IMR-90 (cell line): ENCODE results near the gene DIP2C. TPM values are rescaled to one million over a fixed set of nuclear protein-coding genes. Genes with fewer than 3 reads are reported as not detected.

Source experiments
- ATAC-seq: fragments of 200-7000 bp; cut with Tn5 transposase; 2 replicates; pipeline ENCODE4 v1.9.1; 2020; ENCODE audit warnings: low read depth, mild to moderate bottlenecking, moderate library complexity
- BruUV-seq: library from RNA; stranded (reverse); fragments of 400-500 nt; replicated peaks from 2 replicates; lab custom pipeline; 2021; lab: Mats Ljungman, UMichigan
- CTCF ChIA-PET: fragments of 300-600 bp; formaldehyde crosslinking; extraction: SDS; loops from one replicate; lab custom pipeline; 2021; ENCODE audit warnings: antibody characterized with exemption; lab: Yijun Ruan, JAX
- POLR2A ChIA-PET: fragments of 300-600 bp; sonication (Branson Sonifier 250); formaldehyde crosslinking; loops from one replicate; lab custom pipeline; 2022; ENCODE audit warnings: antibody characterized with exemption; ENCODE audit not compliant: unreplicated experiment; lab: Charles Lee
- DNase-seq: peaks from one replicate; pipeline ENCODE4 v3.0.0; 2013
- H2AFZ ChIP-seq: replicated peaks from 2 replicates; pipeline ENCODE3; 2013; ENCODE audit warnings: low read length, mild to moderate bottlenecking; ENCODE audit not compliant: poor library complexity
- H2AK5ac ChIP-seq: 2 replicates; pipeline ENCODE4 v1.6.1; 2013; ENCODE audit warnings: low read depth, low read length, inconsistent platforms
- H2AK9ac ChIP-seq: replicated peaks from 2 replicates; pipeline ENCODE3; 2013; ENCODE audit warnings: mild to moderate bottlenecking, low read depth, low read length, moderate library complexity; ENCODE audit not compliant: poor library complexity
- H2BK120ac ChIP-seq: 2 replicates; pipeline ENCODE4 v1.6.1; 2013; ENCODE audit warnings: low read depth, low read length, inconsistent platforms
- H2BK15ac ChIP-seq: 3 replicates; pipeline ENCODE4 v1.6.1; 2013; ENCODE audit warnings: low read depth, low read length, inconsistent platforms
- H2BK20ac ChIP-seq: 2 replicates; pipeline ENCODE4 v1.6.1; 2013; ENCODE audit warnings: low read depth, mild to moderate bottlenecking, inconsistent platforms, low read length, moderate library complexity
- H2BK5ac ChIP-seq: 2 replicates; pipeline ENCODE4 v1.6.1; 2013; ENCODE audit warnings: mild to moderate bottlenecking, low read depth, low read length, inconsistent platforms; ENCODE audit not compliant: poor library complexity, severe bottlenecking
- H3K14ac ChIP-seq: replicated peaks from 2 replicates; pipeline ENCODE4 v1.6.1; 2013; ENCODE audit warnings: low read depth, low read length, inconsistent platforms
- H3K18ac ChIP-seq: 2 replicates; pipeline ENCODE4 v1.6.1; 2013; ENCODE audit warnings: low read depth, low read length, control low read depth
- H3K23ac ChIP-seq: 2 replicates; pipeline ENCODE4 v1.6.1; 2013; ENCODE audit warnings: low read depth, low read length, inconsistent platforms
- H3K27ac ChIP-seq: 2 replicates; pipeline ENCODE4 v1.5.1; 2013; ENCODE audit warnings: mild to moderate bottlenecking, control low read depth, low read length; ENCODE audit not compliant: insufficient read depth
- H3K27me3 ChIP-seq: 2 replicates; pipeline ENCODE4 v1.6.1; 2013; ENCODE audit warnings: low read length; ENCODE audit not compliant: control insufficient read depth, insufficient read depth
- H3K36me3 ChIP-seq: 2 replicates; pipeline ENCODE4 v1.6.1; 2013; ENCODE audit warnings: low read length, mixed read lengths; ENCODE audit not compliant: control insufficient read depth, insufficient read depth
- H3K4ac ChIP-seq: 2 replicates; pipeline ENCODE4 v1.6.1; 2013; ENCODE audit warnings: low read depth, low read length, inconsistent platforms
- H3K4me1 ChIP-seq: 2 replicates; pipeline ENCODE4 v1.6.1; 2013; ENCODE audit warnings: low read length, mixed read lengths; ENCODE audit not compliant: control insufficient read depth, insufficient read depth
- H3K4me2 ChIP-seq: 2 replicates; pipeline ENCODE4 v1.6.1; 2013; ENCODE audit warnings: low read depth, mild to moderate bottlenecking, control low read depth, low read length, moderate library complexity
- H3K4me3 ChIP-seq: 2 replicates; pipeline ENCODE4 v1.5.1; 2013; ENCODE audit warnings: low read depth, mild to moderate bottlenecking, control low read depth, low read length, moderate library complexity; ENCODE audit not compliant: insufficient read depth
- H3K56ac ChIP-seq: 2 replicates; pipeline ENCODE4 v1.6.1; 2013; ENCODE audit warnings: low read length, inconsistent platforms; ENCODE audit not compliant: insufficient read depth; ENCODE audit errors: extremely low read depth
- H3K79me1 ChIP-seq, 2 experiments: 2 replicates each; pipeline ENCODE4 v1.6.1; 2013; ENCODE audit warnings: low read length in 2 of 2, inconsistent platforms in 1 of 2, low read depth in 1 of 2
- H3K9ac ChIP-seq: 2 replicates; pipeline ENCODE4 v1.6.1; 2013; ENCODE audit warnings: low read depth, low read length, control low read depth
- H3K9me1 ChIP-seq: 2 replicates; pipeline ENCODE4 v1.6.1; 2013; ENCODE audit warnings: low read length, inconsistent platforms; ENCODE audit not compliant: insufficient read depth
- H3K9me3 ChIP-seq: 2 replicates; pipeline ENCODE4 v1.6.1; 2013; ENCODE audit warnings: low read length; ENCODE audit not compliant: control insufficient read depth, insufficient read depth
- H4K20me1 ChIP-seq: 2 replicates; pipeline ENCODE4 v1.6.1; 2013; ENCODE audit warnings: low read length, inconsistent platforms; ENCODE audit not compliant: insufficient read depth
- H4K5ac ChIP-seq: 2 replicates; pipeline ENCODE4 v1.6.1; 2013; ENCODE audit warnings: mild to moderate bottlenecking, low read depth, low read length, control low read depth
- H4K8ac ChIP-seq, 2 experiments: 2 replicates each; pipeline ENCODE4 v1.6.1; 2013; ENCODE audit warnings: low read depth in 2 of 2, low read length in 2 of 2, control low read depth in 1 of 2, inconsistent platforms in 1 of 2
- H4K91ac ChIP-seq: 2 replicates; pipeline ENCODE4 v1.6.1; 2013; ENCODE audit warnings: low read depth, low read length, inconsistent platforms; ENCODE audit not compliant: insufficient read depth
- BHLHE40 ChIP-seq: fragments of 150-350 bp; IDR thresholded peaks from 2 replicates; pipeline ENCODE4 v1.6.1; 2016; ENCODE audit warnings: mild to moderate bottlenecking, low read depth, low read length
- CEBPB ChIP-seq: IDR thresholded peaks from 2 replicates; pipeline ENCODE4 v1.6.1; 2012; ENCODE audit warnings: low read depth, low read length, improper control_type of control experiment
- CHD1 ChIP-seq: IDR thresholded peaks from 2 replicates; pipeline ENCODE4 v1.6.1; 2012; ENCODE audit warnings: low read depth, low read length, improper control_type of control experiment
- FOS ChIP-seq: fragments of 150-350 bp; IDR thresholded peaks from 2 replicates; pipeline ENCODE4 v1.6.1; 2016; ENCODE audit warnings: low read depth, low read length
- MAFK ChIP-seq: IDR thresholded peaks from 2 replicates; pipeline ENCODE4 v1.6.1; 2012; ENCODE audit warnings: low read depth, low read length, improper control_type of control experiment
- MAZ ChIP-seq: IDR thresholded peaks from 2 replicates; pipeline ENCODE4 v1.6.1; 2012; ENCODE audit warnings: low read depth, mild to moderate bottlenecking, low read length, improper control_type of control experiment, moderate library complexity, borderline replicate concordance
- MXI1 ChIP-seq: IDR thresholded peaks from 2 replicates; pipeline ENCODE4 v1.6.1; 2012; ENCODE audit warnings: low read depth, mild to moderate bottlenecking, low read length, moderate library complexity, borderline replicate concordance
- POLR2A ChIP-seq: IDR thresholded peaks from 2 replicates; pipeline ENCODE4 v1.6.1; 2012; ENCODE audit warnings: mild to moderate bottlenecking, low read depth, low read length
- RAD21 ChIP-seq: IDR thresholded peaks from 2 replicates; pipeline ENCODE4 v1.6.1; 2012; ENCODE audit warnings: low read length, improper control_type of control experiment
- RCOR1 ChIP-seq: IDR thresholded peaks from 2 replicates; pipeline ENCODE4 v1.6.1; 2012; ENCODE audit warnings: mild to moderate bottlenecking, low read length, improper control_type of control experiment; ENCODE audit not compliant: insufficient replicate concordance
- RFX5 ChIP-seq: IDR thresholded peaks from 2 replicates; pipeline ENCODE4 v1.8.0; 2012; ENCODE audit warnings: low read depth, mild to moderate bottlenecking, low read length, moderate library complexity
- SMC3 ChIP-seq: fragments of 150-350 bp; IDR thresholded peaks from 2 replicates; pipeline ENCODE4 v1.6.1; 2016; ENCODE audit warnings: low read depth, mild to moderate bottlenecking, antibody characterized with exemption, low read length, moderate library complexity
- USF2 ChIP-seq: fragments of 150-350 bp; IDR thresholded peaks from 2 replicates; pipeline ENCODE4 v1.6.1; 2017; ENCODE audit warnings: mild to moderate bottlenecking, antibody characterized with exemption, low read length, low read depth
- WGBS, 2 experiments: methylation state at CpG; one replicate each; pipeline versions ENCODE4 v1.1.5 to v1.1.7; 2013; ENCODE audit warnings: missing lambda C conversion rate in 2 of 2; ENCODE audit not compliant: insufficient read length in 1 of 2; ENCODE audit errors: extremely low coverage in 2 of 2; 5-methylcytosine and 5-hydroxymethylcytosine counted together
- dilution Hi-C: fragments of 300-500 bp; cut with HindIII; formaldehyde crosslinking; loops from one replicate; pipeline ENCODE4 v1.14.3; 2018; ENCODE audit warnings: low sequenced_read_pairs; ENCODE audit not compliant: unreplicated experiment
- in situ Hi-C: fragments of 300-500 bp; cut with MboI; formaldehyde crosslinking; loops from 3 replicates; pipeline ENCODE4 v1.14.3; 2019; ENCODE audit warnings: low sequenced_read_pairs, inconsistent platforms, mixed read lengths
- intact Hi-C: fragments of 100-400 bp; cut with micrococcal nuclease; formaldehyde crosslinking; loops from 2 replicates; pipeline ENCODE4 v1.10.0; 2022
- polyA plus RNA-seq, 3 experiments: library from polyadenylated mRNA; depleted of rRNA; stranded (reverse); fragments of >200 nt; gene quantifications; 2 replicates each; pipeline ENCODE4 v1.2.3, GENCODE V29; 2012; ENCODE audit warnings: low replicate concordance in 1 of 3
- total RNA-seq: library from RNA; depleted of rRNA; stranded (reverse); fragments of >200 nt; gene quantifications from 2 replicates; pipeline ENCODE4 v1.2.3, GENCODE V29; 2012
- TF ChIP-seq, protein P1 (sequence below): conservative IDR thresholded peaks from 2 replicates; pipeline ENCODE4 v1.5.1; 2012; ENCODE audit warnings: mild to moderate bottlenecking, low read depth, low read length, improper control_type of control experiment

DIP2C gene
- total and polyA plus RNA-seq, 2 of the 4 experiments (the other 2 are of a cell fraction) = 8.6 to 17.3 TPM

DNA sequence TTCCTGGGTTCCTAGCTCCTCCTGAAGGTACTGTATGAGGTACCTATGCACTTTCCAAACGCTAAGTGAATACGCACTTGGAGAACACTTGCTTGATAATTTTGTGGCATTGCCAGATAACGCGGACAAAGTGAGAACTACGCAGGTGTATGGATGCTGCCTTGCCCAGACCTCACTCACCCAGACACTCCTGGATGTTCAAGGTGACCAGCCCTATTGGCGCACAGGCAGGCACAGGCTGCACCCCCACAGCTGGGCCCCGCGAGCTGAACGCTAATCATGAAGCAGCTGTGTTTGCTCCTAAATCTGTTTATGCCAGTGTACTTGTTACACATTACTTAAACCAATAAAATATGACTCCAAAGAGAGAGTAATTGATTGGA lies 27.3 kb downstream of the DIP2C start:
- WGBS, 2 experiments = 100% methylated on average over 2 of the region's 9 CpGs; no CpG with 5 or more reads in 1 of the 2 experiments
- H4K91ac ChIP-seq = no peak overlapping the region
- no peak overlapping the region for H2AK9ac ChIP-seq
- in situ Hi-C loops (no loop called here), intact Hi-C loops (no loop called here), dilution Hi-C loops (no loop called here)
- no peak overlapping the region for H3K14ac ChIP-seq
- H3K36me3 ChIP-seq = no peaks in the 10 kb centered on the region
- H3K27ac ChIP-seq = no peak overlapping the region
- no peak overlapping the region for H2BK20ac ChIP-seq
- H3K4me3 ChIP-seq = no peak overlapping the region
- H4K5ac ChIP-seq = no peak overlapping the region
- no peak overlapping the region for H2BK5ac ChIP-seq
- H3K18ac ChIP-seq = no peak overlapping the region
- H3K27me3 ChIP-seq = no peaks in the 10 kb centered on the region
- no peak overlapping the region for H3K56ac ChIP-seq
- peaks cover 77% of the 10 kb centered on the region for H4K20me1 ChIP-seq
- H4K8ac ChIP-seq = no peak overlapping the region
- no peak overlapping the region for H3K4me2 ChIP-seq
- H3K9me1 ChIP-seq = peaks cover 22% of the 10 kb centered on the region
- no peak for TF ChIP-seq POLR2A
- TF ChIP-seq MAFK = no peak
- TF ChIP-seq CHD1 = no peak
- no peak for TF ChIP-seq MXI1
- no peak for TF ChIP-seq FOS
- no peak for TF ChIP-seq RAD21
- no peak for TF ChIP-seq RFX5
- TF ChIP-seq, protein P1, sequence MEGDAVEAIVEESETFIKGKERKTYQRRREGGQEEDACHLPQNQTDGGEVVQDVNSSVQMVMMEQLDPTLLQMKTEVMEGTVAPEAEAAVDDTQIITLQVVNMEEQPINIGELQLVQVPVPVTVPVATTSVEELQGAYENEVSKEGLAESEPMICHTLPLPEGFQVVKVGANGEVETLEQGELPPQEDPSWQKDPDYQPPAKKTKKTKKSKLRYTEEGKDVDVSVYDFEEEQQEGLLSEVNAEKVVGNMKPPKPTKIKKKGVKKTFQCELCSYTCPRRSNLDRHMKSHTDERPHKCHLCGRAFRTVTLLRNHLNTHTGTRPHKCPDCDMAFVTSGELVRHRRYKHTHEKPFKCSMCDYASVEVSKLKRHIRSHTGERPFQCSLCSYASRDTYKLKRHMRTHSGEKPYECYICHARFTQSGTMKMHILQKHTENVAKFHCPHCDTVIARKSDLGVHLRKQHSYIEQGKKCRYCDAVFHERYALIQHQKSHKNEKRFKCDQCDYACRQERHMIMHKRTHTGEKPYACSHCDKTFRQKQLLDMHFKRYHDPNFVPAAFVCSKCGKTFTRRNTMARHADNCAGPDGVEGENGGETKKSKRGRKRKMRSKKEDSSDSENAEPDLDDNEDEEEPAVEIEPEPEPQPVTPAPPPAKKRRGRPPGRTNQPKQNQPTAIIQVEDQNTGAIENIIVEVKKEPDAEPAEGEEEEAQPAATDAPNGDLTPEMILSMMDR = no peak
- TF ChIP-seq BHLHE40 = no peak
- TF ChIP-seq CEBPB = no peak
- no peak for TF ChIP-seq USF2
- TF ChIP-seq SMC3 = no peak
- no peak for TF ChIP-seq RCOR1
- no peak for TF ChIP-seq MAZ
- no peak overlapping the region for H2BK120ac ChIP-seq
- ChIA-PET CTCF (interaction anchor here (1.0 kb wide), 1 partner anchor 164 kb away, joined by 3 read pairs; no protein-coding TSS in a partner anchor), POLR2A (no interaction called here)
- ATAC-seq (no peak), DNase-seq (no peak)
- H2AFZ ChIP-seq = no peak overlapping the region
- H3K4ac ChIP-seq = no peak overlapping the region
- no peak overlapping the region for H3K9ac ChIP-seq
- no peaks in the 10 kb centered on the region for H3K9me3 ChIP-seq
- no TSS peak for BruUV-seq
- H3K79me1 ChIP-seq = peaks cover 31 to 80% of the 10 kb centered on the region in 2 experiments
- peaks cover 29% of the 10 kb centered on the region for H3K4me1 ChIP-seq
- H2BK15ac ChIP-seq = no peak overlapping the region
- H3K23ac ChIP-seq = no peak overlapping the region
- H2AK5ac ChIP-seq = no peak overlapping the region
